Adrenal gland (tissue), 5 donors: ENCODE results near the gene ZNF691.

Experiments used
- POLR2A ChIP-seq, 2 donors: fragments of 450-650 bp; IDR thresholded peaks; one replicate each; pipeline ENCODE4 v1.6.1; 2017; ENCODE audit warnings: antibody characterized with exemption in 2 of 2, mild to moderate bottlenecking in 2 of 2, moderate library complexity in 1 of 2
- TF ChIP-seq, protein P1 (sequence below), 6 experiments: fragments of 450-650 bp in 4 of 6; fragments of 200-600 bp in 2 of 6; sonication (generic) in 1 of 6; IDR thresholded peaks; 1 replicate in 5 of 6; 2 replicates in 1 of 6; pipeline versions ENCODE4 v1.5.1 to v1.8.0; 2016 to 2021; ENCODE audit warnings: antibody characterized with exemption in 6 of 6, mild to moderate bottlenecking in 2 of 6, moderate library complexity in 1 of 6
- donor health status: DM: no; HTN: no; CAD: no.

GRCh38 chr1:42849944-42850343 lies 3.5 kb downstream of the ZNF691 start:
- TF ChIP-seq, protein P1, sequence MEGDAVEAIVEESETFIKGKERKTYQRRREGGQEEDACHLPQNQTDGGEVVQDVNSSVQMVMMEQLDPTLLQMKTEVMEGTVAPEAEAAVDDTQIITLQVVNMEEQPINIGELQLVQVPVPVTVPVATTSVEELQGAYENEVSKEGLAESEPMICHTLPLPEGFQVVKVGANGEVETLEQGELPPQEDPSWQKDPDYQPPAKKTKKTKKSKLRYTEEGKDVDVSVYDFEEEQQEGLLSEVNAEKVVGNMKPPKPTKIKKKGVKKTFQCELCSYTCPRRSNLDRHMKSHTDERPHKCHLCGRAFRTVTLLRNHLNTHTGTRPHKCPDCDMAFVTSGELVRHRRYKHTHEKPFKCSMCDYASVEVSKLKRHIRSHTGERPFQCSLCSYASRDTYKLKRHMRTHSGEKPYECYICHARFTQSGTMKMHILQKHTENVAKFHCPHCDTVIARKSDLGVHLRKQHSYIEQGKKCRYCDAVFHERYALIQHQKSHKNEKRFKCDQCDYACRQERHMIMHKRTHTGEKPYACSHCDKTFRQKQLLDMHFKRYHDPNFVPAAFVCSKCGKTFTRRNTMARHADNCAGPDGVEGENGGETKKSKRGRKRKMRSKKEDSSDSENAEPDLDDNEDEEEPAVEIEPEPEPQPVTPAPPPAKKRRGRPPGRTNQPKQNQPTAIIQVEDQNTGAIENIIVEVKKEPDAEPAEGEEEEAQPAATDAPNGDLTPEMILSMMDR (IDR thresholded peaks at IDR 0.05) = no peak
- TF ChIP-seq POLR2A (IDR thresholded peaks at IDR 0.05) = no peak
